SK-N-SH treated with all-trans-retinoic acid at 6 μM for 48 hours (cell line): ENCODE results near the gene CFAP299.

ENCODE experiments used
- ARNTL ChIP-seq: fragments of 450-650 bp; formaldehyde crosslinking; IDR thresholded peaks from 2 replicates; pipeline ENCODE4 v1.5.0; 2020; ENCODE audit warnings: low read depth, mild to moderate bottlenecking, moderate library complexity, borderline replicate concordance
- CSRNP3 ChIP-seq: fragments of 250-450 bp; sonication (Bioruptor Pico); IDR thresholded peaks from 2 replicates; pipeline ENCODE4 v1.5.1; 2021; ENCODE audit warnings: mild to moderate bottlenecking, moderate library complexity
- ISL1 ChIP-seq: fragments of 250-450 bp; sonication (Bioruptor Pico); IDR thresholded peaks from 2 replicates; pipeline ENCODE4 v2.1.2; 2022; ENCODE audit warnings: mild to moderate bottlenecking, moderate library complexity
- PATZ1 ChIP-seq: fragments of 250-450 bp; sonication (Bioruptor Pico); IDR thresholded peaks from 2 replicates; pipeline ENCODE4 v1.8.0; 2020; ENCODE audit warnings: mild to moderate bottlenecking, moderate library complexity, borderline replicate concordance
- PPARA ChIP-seq: fragments of 250-450 bp; sonication (Bioruptor Pico); IDR thresholded peaks from 2 replicates; pipeline ENCODE4 v1.5.0; 2020; ENCODE audit warnings: mild to moderate bottlenecking, borderline replicate concordance
- TOX ChIP-seq: fragments of 250-450 bp; sonication (Bioruptor Pico); IDR thresholded peaks from 2 replicates; pipeline ENCODE4 v1.8.0; 2021; ENCODE audit warnings: mild to moderate bottlenecking, moderate library complexity, borderline replicate concordance
- ZFP3 ChIP-seq: fragments of 250-450 bp; sonication (Bioruptor Pico); IDR thresholded peaks from 2 replicates; pipeline ENCODE4 v1.5.0; 2020; ENCODE audit warnings: mild to moderate bottlenecking, moderate library complexity
- ZFP30 ChIP-seq: fragments of 450-650 bp; formaldehyde crosslinking; IDR thresholded peaks from 2 replicates; pipeline ENCODE4 v1.5.0; 2022; ENCODE audit warnings: mild to moderate bottlenecking, moderate library complexity
- ZNF70 ChIP-seq: fragments of 450-650 bp; formaldehyde crosslinking; IDR thresholded peaks from 2 replicates; pipeline ENCODE4 v1.5.0; 2020; ENCODE audit warnings: mild to moderate bottlenecking, moderate library complexity
- ZNF8 ChIP-seq: fragments of 450-650 bp; formaldehyde crosslinking; IDR thresholded peaks from 2 replicates; pipeline ENCODE4 v1.5.0; 2020; ENCODE audit warnings: mild to moderate bottlenecking, moderate library complexity

- TF ChIP-seq ZFP3 (CRISPR knock-in tag) (no peak), CSRNP3 (no peak), ZFP30 (CRISPR knock-in tag) (no peak), TOX (no peak), PPARA (no peak), ZNF8 (CRISPR knock-in tag) (no peak), ARNTL (CRISPR knock-in tag) (no peak), ISL1 (CRISPR knock-in tag) (no peak), ZNF70 (CRISPR knock-in tag) (no peak), PATZ1 (CRISPR knock-in tag) (no peak)
These were observed 574.4 kb downstream of the CFAP299 start for GRCh38 chr4:80909938-80910337.
